Astrocyte (in vitro differentiated cells and primary cell): ENCODE measurements around the gene PIH1D2. TPM values are rescaled to one million over a fixed set of nuclear protein-coding genes. Genes with fewer than 3 reads are reported as not detected.
A peak's percentile ranks its signal among the peaks of the same experiment; 100 is the strongest.

Experiments used
- DNase-seq: peaks from one replicate; pipeline ENCODE4 v3.0.0-alpha.2; 2010; ENCODE audit warnings: low read depth
- FAIRE-seq: peaks from 2 replicates; lab custom pipeline; 2011; peaks lifted over from hg19 to GRCh38; lab: Jason Lieb, UNC
- H2AFZ ChIP-seq: 2 replicates; pipeline ENCODE4 v1.6.0; 2012; ENCODE audit warnings: low read depth, low read length, inconsistent platforms
- H3K27ac ChIP-seq: 2 replicates; pipeline ENCODE4 v1.5.1; 2011; ENCODE audit warnings: low read depth, low read length, inconsistent platforms
- H3K27me3 ChIP-seq: 2 replicates; pipeline ENCODE4 v1.6.0; 2011; ENCODE audit warnings: low read length, inconsistent platforms; ENCODE audit not compliant: insufficient read depth
- H3K36me3 ChIP-seq: 2 replicates; pipeline ENCODE4 v1.5.1; 2011; ENCODE audit warnings: low read length, inconsistent platforms; ENCODE audit not compliant: insufficient read depth
- H3K4me1 ChIP-seq: 2 replicates; pipeline ENCODE4 v1.5.1; 2011; ENCODE audit warnings: low read length, inconsistent platforms; ENCODE audit not compliant: insufficient read depth
- H3K4me2 ChIP-seq: 2 replicates; pipeline ENCODE4 v1.6.0; 2012; ENCODE audit warnings: low read length, inconsistent platforms
- H3K4me3 ChIP-seq: 2 replicates; pipeline ENCODE4 v1.5.1; 2011; ENCODE audit warnings: low read depth, mild to moderate bottlenecking, low read length, inconsistent platforms; ENCODE audit not compliant: insufficient read depth
- H3K79me2 ChIP-seq: 2 replicates; pipeline ENCODE4 v1.6.0; 2012; ENCODE audit warnings: mild to moderate bottlenecking, low read length, inconsistent platforms; ENCODE audit not compliant: insufficient read depth
- H3K9ac ChIP-seq: 2 replicates; pipeline ENCODE4 v1.6.0; 2012; ENCODE audit warnings: mild to moderate bottlenecking, low read length, inconsistent platforms
- H3K9me3 ChIP-seq: 2 replicates; pipeline ENCODE4 v1.5.1; 2012; ENCODE audit warnings: low read depth, mild to moderate bottlenecking, low read length, inconsistent platforms; ENCODE audit not compliant: insufficient read depth
- H4K20me1 ChIP-seq: 2 replicates; pipeline ENCODE4 v1.6.0; 2012; ENCODE audit warnings: low read length, inconsistent platforms; ENCODE audit not compliant: insufficient read depth
- H3K27ac Mint-ChIP-seq: one replicate; pipeline ENCODE4 v1.8.0; 2021; ENCODE audit warnings: mild to moderate bottlenecking, mixed read lengths; ENCODE audit not compliant: unreplicated experiment
- H3K27me3 Mint-ChIP-seq: one replicate; pipeline ENCODE4 v1.8.0; 2021; ENCODE audit warnings: low read depth, mixed read lengths; ENCODE audit not compliant: unreplicated experiment
- H3K36me3 Mint-ChIP-seq: one replicate; pipeline ENCODE4 v1.8.0; 2021; ENCODE audit warnings: low read depth, mixed read lengths; ENCODE audit not compliant: unreplicated experiment
- H3K4me1 Mint-ChIP-seq: one replicate; pipeline ENCODE4 v1.8.0; 2021; ENCODE audit warnings: low read depth, mixed read lengths; ENCODE audit not compliant: unreplicated experiment
- H3K4me3 Mint-ChIP-seq: one replicate; pipeline ENCODE4 v1.8.0; 2021; ENCODE audit warnings: mild to moderate bottlenecking, moderate library complexity, mixed read lengths; ENCODE audit not compliant: unreplicated experiment
- H3K9me3 Mint-ChIP-seq: one replicate; pipeline ENCODE4 v1.8.0; 2021; ENCODE audit warnings: mild to moderate bottlenecking, mixed read lengths; ENCODE audit not compliant: unreplicated experiment
- EZH2 ChIP-seq: IDR thresholded peaks from 2 replicates; pipeline ENCODE4 v1.6.1; 2012; ENCODE audit warnings: mild to moderate bottlenecking, low read length, inconsistent platforms; ENCODE audit not compliant: insufficient read depth
- total RNA-seq: library from RNA; stranded (reverse); gene quantifications from 2 replicates; pipeline ENCODE4 v1.2.1, GENCODE V29; 2021
- TF ChIP-seq, protein P1 (sequence below): IDR thresholded peaks from 2 replicates; pipeline ENCODE4 v1.5.1; 2011; ENCODE audit warnings: low read depth, mild to moderate bottlenecking, inconsistent platforms, low read length, moderate library complexity; ENCODE audit not compliant: insufficient read depth

The PIH1D2 gene
- total RNA-seq, 1 donor from 2014 or later, result 1.0 TPM

DNA sequence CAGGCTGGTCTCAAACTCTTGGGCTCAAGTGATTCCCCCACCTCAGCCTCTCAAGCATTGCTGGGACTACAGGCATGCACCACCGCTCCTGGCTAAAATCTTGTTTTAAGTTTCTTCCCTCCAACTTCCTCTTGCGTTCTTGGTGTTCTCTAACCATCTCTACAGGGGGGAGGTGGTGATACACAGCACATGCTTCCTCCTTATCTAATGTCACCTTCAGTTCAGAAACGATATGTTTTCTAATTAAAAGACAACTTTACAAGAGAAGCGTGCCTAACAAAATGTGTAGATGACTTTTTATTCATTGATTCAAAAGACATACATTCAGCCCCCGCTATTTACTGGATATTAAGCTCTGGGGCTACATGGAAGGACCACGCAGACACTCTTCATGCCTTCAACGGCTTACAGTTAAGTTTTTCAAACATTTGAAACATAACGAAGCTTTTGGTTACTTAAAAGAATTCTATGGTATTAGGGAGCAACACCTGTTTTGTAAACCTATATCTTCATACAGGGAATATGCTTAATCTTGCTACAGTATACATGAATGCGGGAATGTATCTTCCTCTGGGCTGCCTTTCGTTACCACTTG lies 49.5 kb downstream of the PIH1D2 start:
- Histone ChIP-seq H3K4me2 (peak overlapping the region; percentile 99), H3K4me3 (peak overlapping the region; percentile 90), H3K36me3 (peaks cover 8% of the 10 kb centered on the region), H3K9ac (peak overlapping the region; percentile 91), H3K27me3 (no peaks in the 10 kb centered on the region), H2AFZ (peak overlapping the region; percentile 95), H3K4me1 (peaks cover 7% of the 10 kb centered on the region), H3K27ac (peak overlapping the region; percentile 76), H4K20me1 (no peaks in the 10 kb centered on the region), H3K79me2 (peaks cover 8% of the 10 kb centered on the region), H3K9me3 (no peaks in the 10 kb centered on the region)
- no peaks in the 10 kb centered on the region for H3K27me3 Mint-ChIP-seq
- TF ChIP-seq EZH2, result no peak
- TF ChIP-seq, protein P1, sequence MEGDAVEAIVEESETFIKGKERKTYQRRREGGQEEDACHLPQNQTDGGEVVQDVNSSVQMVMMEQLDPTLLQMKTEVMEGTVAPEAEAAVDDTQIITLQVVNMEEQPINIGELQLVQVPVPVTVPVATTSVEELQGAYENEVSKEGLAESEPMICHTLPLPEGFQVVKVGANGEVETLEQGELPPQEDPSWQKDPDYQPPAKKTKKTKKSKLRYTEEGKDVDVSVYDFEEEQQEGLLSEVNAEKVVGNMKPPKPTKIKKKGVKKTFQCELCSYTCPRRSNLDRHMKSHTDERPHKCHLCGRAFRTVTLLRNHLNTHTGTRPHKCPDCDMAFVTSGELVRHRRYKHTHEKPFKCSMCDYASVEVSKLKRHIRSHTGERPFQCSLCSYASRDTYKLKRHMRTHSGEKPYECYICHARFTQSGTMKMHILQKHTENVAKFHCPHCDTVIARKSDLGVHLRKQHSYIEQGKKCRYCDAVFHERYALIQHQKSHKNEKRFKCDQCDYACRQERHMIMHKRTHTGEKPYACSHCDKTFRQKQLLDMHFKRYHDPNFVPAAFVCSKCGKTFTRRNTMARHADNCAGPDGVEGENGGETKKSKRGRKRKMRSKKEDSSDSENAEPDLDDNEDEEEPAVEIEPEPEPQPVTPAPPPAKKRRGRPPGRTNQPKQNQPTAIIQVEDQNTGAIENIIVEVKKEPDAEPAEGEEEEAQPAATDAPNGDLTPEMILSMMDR, result no peak
- H3K36me3 Mint-ChIP-seq, result peaks cover 8% of the 10 kb centered on the region
- H3K4me1 Mint-ChIP-seq, result peaks cover 3% of the 10 kb centered on the region
- H3K4me3 Mint-ChIP-seq, result peak overlapping the region; percentile 98
- no peaks in the 10 kb centered on the region for H3K9me3 Mint-ChIP-seq
- no peak for DNase-seq
- no peak for FAIRE-seq
- H3K27ac Mint-ChIP-seq, result no peak overlapping the region

DNA sequence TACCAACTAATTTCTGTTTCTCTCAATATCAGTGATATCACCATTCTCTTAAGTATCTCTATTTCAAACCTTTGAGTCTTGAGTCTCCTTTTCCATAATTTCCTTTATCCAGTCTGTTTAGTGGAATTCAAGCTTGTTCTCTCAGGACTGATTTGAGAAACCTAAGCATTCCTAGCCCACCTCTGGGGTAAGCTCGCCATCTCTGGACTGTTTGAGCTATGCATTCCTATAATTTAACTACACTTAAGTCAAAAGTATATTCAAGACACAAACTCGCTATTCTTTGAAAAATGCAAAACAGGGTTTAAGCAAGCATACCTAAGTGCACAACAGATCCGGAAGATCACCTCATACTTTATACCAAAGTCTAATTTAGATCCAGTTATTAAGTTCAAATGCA lies 50.7 kb downstream of the PIH1D2 start:
- TF ChIP-seq, protein P1, result no peak
- no peak for TF ChIP-seq EZH2
- H3K9me3 ChIP-seq, result no peaks in the 10 kb centered on the region
- H3K36me3 ChIP-seq, result peaks cover 13% of the 10 kb centered on the region
- H3K9ac ChIP-seq, result no peak overlapping the region
- no peaks in the 10 kb centered on the region for H4K20me1 ChIP-seq
- H3K4me2 ChIP-seq, result no peak overlapping the region
- Mint-ChIP-seq H3K36me3 (peaks cover 9% of the 10 kb centered on the region), H3K9me3 (no peaks in the 10 kb centered on the region), H3K4me1 (peaks cover 3% of the 10 kb centered on the region), H3K27ac (no peak overlapping the region), H3K27me3 (no peaks in the 10 kb centered on the region), H3K4me3 (no peak overlapping the region)
- DNase-seq (no peak), FAIRE-seq (no peak)
- peaks cover 7% of the 10 kb centered on the region for H3K4me1 ChIP-seq
- no peak overlapping the region for H3K27ac ChIP-seq
- no peaks in the 10 kb centered on the region for H3K27me3 ChIP-seq
- no peak overlapping the region for H2AFZ ChIP-seq
- no peak overlapping the region for H3K4me3 ChIP-seq
- H3K79me2 ChIP-seq, result peaks cover 8% of the 10 kb centered on the region

DNA sequence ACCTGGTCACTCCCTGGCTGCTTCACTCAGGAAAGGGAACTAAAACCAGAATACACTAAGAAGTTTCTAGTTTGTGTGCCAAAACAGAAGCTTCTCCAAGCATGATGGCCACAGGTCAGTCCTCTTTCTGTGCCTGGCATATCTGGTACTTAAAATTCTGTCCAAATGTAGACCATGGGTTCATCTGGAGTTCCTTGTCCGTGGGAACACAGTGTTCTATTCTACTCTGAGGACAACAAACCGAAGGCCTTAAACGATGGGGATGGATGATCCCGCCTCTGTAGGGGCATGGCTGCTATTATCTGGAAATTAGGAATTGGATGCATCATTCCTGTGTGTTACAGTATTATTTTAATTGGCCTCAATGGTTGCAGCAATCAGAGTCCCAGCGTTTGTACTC lies 54.8 kb downstream of the PIH1D2 start:
- no peaks in the 10 kb centered on the region for H3K9me3 ChIP-seq
- H3K27ac ChIP-seq, result no peak overlapping the region
- DNase-seq (no peak), FAIRE-seq (no peak)
- Mint-ChIP-seq H3K27me3 (no peaks in the 10 kb centered on the region), H3K36me3 (peaks cover 10% of the 10 kb centered on the region), H3K4me3 (no peak overlapping the region), H3K4me1 (peaks cover 16% of the 10 kb centered on the region), H3K27ac (no peak overlapping the region), H3K9me3 (no peaks in the 10 kb centered on the region)
- H3K9ac ChIP-seq, result no peak overlapping the region
- peaks cover 18% of the 10 kb centered on the region for H3K4me1 ChIP-seq
- no peak overlapping the region for H2AFZ ChIP-seq
- no peaks in the 10 kb centered on the region for H3K27me3 ChIP-seq
- no peaks in the 10 kb centered on the region for H3K79me2 ChIP-seq
- H4K20me1 ChIP-seq, result no peaks in the 10 kb centered on the region
- TF ChIP-seq, protein P1, result no peak
- no peak for TF ChIP-seq EZH2
- H3K4me3 ChIP-seq, result no peak overlapping the region
- no peak overlapping the region for H3K4me2 ChIP-seq
- peaks cover 15% of the 10 kb centered on the region for H3K36me3 ChIP-seq
